Prostate gland (tissue), 2 donors: Measurements from ENCODE around the gene ZFP1. TPM values are rescaled to one million over a fixed set of nuclear protein-coding genes. Genes with fewer than 3 reads are reported as not detected.
"Not testable (repeated sequence)": the region's sequence is repeated elsewhere in the genome, so short reads cannot be mapped to it uniquely, and the experiment has no call there.

Experiments
- DNase-seq: peaks from one replicate; pipeline ENCODE4 v3.0.0-alpha.2; 2019; ENCODE audit warnings: low spot score
- H3K27ac ChIP-seq, 2 donors: fragments of 200-600 bp; sonication (generic); 2 replicates each; pipeline ENCODE4 v1.5.1; 2017 to 2019
- H3K27me3 ChIP-seq: fragments of 200-600 bp; sonication (generic); replicated peaks from 2 replicates; pipeline ENCODE4 v1.5.1; 2019; ENCODE audit not compliant: insufficient read depth
- H3K36me3 ChIP-seq, 2 donors: fragments of 200-600 bp; sonication (generic); 1 replicate in 1 of 2; 2 replicates in 1 of 2; pipeline versions ENCODE4 v1.5.1 to v1.8.1; 2017 to 2019
- H3K4me1 ChIP-seq: fragments of 200-600 bp; sonication (generic); replicated peaks from 2 replicates; pipeline ENCODE4 v1.5.1; 2019
- H3K4me3 ChIP-seq, 2 donors: fragments of 200-600 bp; sonication (generic); 2 replicates each; pipeline ENCODE4 v1.5.1; 2017 to 2019
- H3K9me3 ChIP-seq: fragments of 200-600 bp; sonication (generic); 2 replicates; pipeline ENCODE4 v1.5.1; 2017
- CTCF ChIP-seq, 4 experiments: fragments of 200-600 bp in 2 of 4; fragments of 450-650 bp in 2 of 4; sonication (generic) in 2 of 4; IDR thresholded peaks; 1 replicate in 3 of 4; 2 replicates in 1 of 4; pipeline ENCODE4 v1.5.1; 2016 to 2019; ENCODE audit warnings: antibody characterized with exemption in 4 of 4, mild to moderate bottlenecking in 2 of 4, moderate library complexity in 2 of 4
- POLR2A ChIP-seq: fragments of 450-650 bp; IDR thresholded peaks from one replicate; pipeline ENCODE4 v1.6.1; 2016; ENCODE audit warnings: antibody characterized with exemption, mild to moderate bottlenecking
- POLR2AphosphoS5 ChIP-seq: sonication (generic); formaldehyde crosslinking; IDR thresholded peaks from one replicate; pipeline ENCODE4 v1.6.1; 2017; ENCODE audit warnings: antibody characterized with exemption
- WGBS: methylation state at CpG from one replicate; pipeline ENCODE4 v1.1.5; 2018; 5-methylcytosine and 5-hydroxymethylcytosine counted together
- intact Hi-C: fragments of 100-400 bp; cut with DNase I; formaldehyde crosslinking; loops from one replicate; pipeline ENCODE4 v1.14.2; 2022
- total RNA-seq, 2 donors: library from RNA; depleted of rRNA; stranded (reverse); fragments of >200 nt; gene quantifications; one replicate each; pipeline ENCODE4 v1.1.0, GENCODE V29; 2016

Gene ZFP1
- total RNA-seq, 2 donors from 2014 or later, result 9.8 to 10.3 TPM

GRCh38 chr16:75207831-75208230 lies 59.5 kb downstream of the ZFP1 start:
- no peak overlapping the region for H3K27ac ChIP-seq
- WGBS, result 92% methylated on average over 11 of the region's 11 CpGs
- H3K9me3 ChIP-seq, result no peaks in the 10 kb centered on the region
- H3K4me1 ChIP-seq, result no peaks in the 10 kb centered on the region
- H3K27me3 ChIP-seq, result no peaks in the 10 kb centered on the region
- intact Hi-C loops, result loop anchor here (2.0 kb wide), 1 partner anchor 17 kb away; no protein-coding TSS in a partner anchor
- DNase-seq, result no peak
- TF ChIP-seq POLR2A, result no peak
- TF ChIP-seq CTCF (IDR thresholded peaks at IDR 0.05), result no peak
- no peak for TF ChIP-seq POLR2AphosphoS5
- no peak overlapping the region for H3K4me3 ChIP-seq
- no peaks in the 10 kb centered on the region for H3K36me3 ChIP-seq

- H3K9me3 ChIP-seq, result no peaks in the 10 kb centered on the region
- no peaks in the 10 kb centered on the region for H3K36me3 ChIP-seq
- no peak overlapping the region for H3K4me3 ChIP-seq
- intact Hi-C loops, result no loop called here
- no peak for DNase-seq
- WGBS, result 76% methylated on average over 13 of the region's 13 CpGs
- no peaks in the 10 kb centered on the region for H3K27me3 ChIP-seq
- H3K4me1 ChIP-seq, result no peaks in the 10 kb centered on the region
- TF ChIP-seq CTCF (IDR thresholded peaks at IDR 0.05) (no peak), POLR2A (no peak), POLR2AphosphoS5 (no peak)
- no peak overlapping the region for H3K27ac ChIP-seq
Measured at GRCh38 chr16:75208242-75208825, 60.0 kb downstream of the ZFP1 start.

GRCh38 chr16:75208861-75209505 lies 60.7 kb downstream of the ZFP1 start:
- Histone ChIP-seq H3K4me3 (no peak overlapping the region), H3K27me3 (no peaks in the 10 kb centered on the region), H3K36me3 (no peaks in the 10 kb centered on the region), H3K9me3 (no peaks in the 10 kb centered on the region), H3K27ac (no peak overlapping the region), H3K4me1 (no peaks in the 10 kb centered on the region)
- 86% methylated on average over 23 of the region's 27 CpGs for WGBS
- no peak for DNase-seq
- intact Hi-C loops, result no loop called here
- TF ChIP-seq POLR2AphosphoS5 (no peak), CTCF (IDR thresholded peaks at IDR 0.05) (no peak), POLR2A (no peak)

- H3K27me3 ChIP-seq, H3K4me3 ChIP-seq, H3K27ac ChIP-seq, H3K9me3 ChIP-seq, intact Hi-C loops, DNase-seq, H3K4me1 ChIP-seq, H3K36me3 ChIP-seq: not testable (repeated sequence)
- 93% methylated on average over 7 of the region's 7 CpGs for WGBS
Measured at GRCh38 chr16:75209514-75209913, 61.2 kb downstream of the ZFP1 start.

GRCh38 chr16:75209944-75210343 lies 61.6 kb downstream of the ZFP1 start:
- Histone ChIP-seq H3K27me3 (no peaks in the 10 kb centered on the region), H3K27ac (no peak overlapping the region), H3K4me1 (no peaks in the 10 kb centered on the region), H3K9me3 (no peaks in the 10 kb centered on the region), H3K36me3 (no peaks in the 10 kb centered on the region), H3K4me3 (no peak overlapping the region)
- intact Hi-C loops, result no loop called here
- no peak for DNase-seq
- TF ChIP-seq POLR2A, result no peak
- TF ChIP-seq CTCF (IDR thresholded peaks at IDR 0.05), result no peak
- no peak for TF ChIP-seq POLR2AphosphoS5
- WGBS, result 89% methylated on average over 5 of the region's 5 CpGs

GRCh38 chr16:75211286-75211685 lies 63.0 kb downstream of the ZFP1 start:
- H3K4me3 ChIP-seq, intact Hi-C loops, H3K9me3 ChIP-seq, H3K27me3 ChIP-seq, H3K27ac ChIP-seq, H3K36me3 ChIP-seq, DNase-seq, H3K4me1 ChIP-seq: not testable (repeated sequence)
- WGBS, result 87% methylated on average over 10 of the region's 10 CpGs
